ENCODE data around the gene FAM78A. TPM values are rescaled to one million over a fixed set of nuclear protein-coding genes. Genes with fewer than 3 reads are reported as not detected.

FAM78A gene
- 0.49 and 0.62 TPM in 2 replicates for total RNA-seq

DNA sequence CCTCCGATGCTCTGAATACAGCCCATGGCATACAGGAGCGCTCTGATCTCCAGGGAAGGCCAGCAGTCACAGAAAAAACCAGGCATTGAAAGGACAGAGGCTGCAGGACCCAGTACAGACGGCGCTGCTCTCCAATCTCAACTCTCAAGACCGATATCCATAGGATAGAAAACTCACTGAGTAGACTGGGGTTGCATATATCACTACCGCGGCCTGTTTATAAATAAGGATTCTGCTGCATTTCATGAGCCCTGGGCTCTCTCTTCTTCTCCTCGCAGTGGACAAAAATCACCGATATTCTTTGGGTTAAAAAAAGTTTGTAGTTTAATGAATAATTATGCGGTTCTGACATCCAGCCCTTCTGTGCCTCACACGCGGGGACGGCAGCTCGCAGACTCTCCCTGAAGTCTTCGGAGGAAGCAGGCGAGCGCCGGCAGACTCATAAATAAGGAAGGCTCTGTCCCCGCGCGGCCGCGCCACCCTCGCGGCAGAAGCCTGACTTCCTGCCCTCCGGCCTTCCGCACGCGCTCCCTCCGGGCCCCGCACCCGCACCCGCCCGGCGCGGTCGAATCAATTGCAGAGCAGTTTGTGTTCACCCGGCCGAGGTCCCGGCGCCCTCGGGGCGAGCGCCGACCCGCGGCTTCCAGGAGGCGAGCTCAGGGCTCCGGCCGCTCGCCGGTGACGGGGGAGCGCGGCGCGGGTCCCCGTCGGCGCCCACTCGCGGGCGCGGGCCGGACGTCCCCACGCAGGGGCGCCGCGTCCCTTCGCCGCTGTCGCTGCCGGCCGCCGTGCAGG lies at the start of gene FAM78A:
Gene FAM78A, minus strand, starts transcription at position 417 of the 795 bp plus-strand sequence. Its CDS starts 331 bp downstream, at position 86.

DNA sequence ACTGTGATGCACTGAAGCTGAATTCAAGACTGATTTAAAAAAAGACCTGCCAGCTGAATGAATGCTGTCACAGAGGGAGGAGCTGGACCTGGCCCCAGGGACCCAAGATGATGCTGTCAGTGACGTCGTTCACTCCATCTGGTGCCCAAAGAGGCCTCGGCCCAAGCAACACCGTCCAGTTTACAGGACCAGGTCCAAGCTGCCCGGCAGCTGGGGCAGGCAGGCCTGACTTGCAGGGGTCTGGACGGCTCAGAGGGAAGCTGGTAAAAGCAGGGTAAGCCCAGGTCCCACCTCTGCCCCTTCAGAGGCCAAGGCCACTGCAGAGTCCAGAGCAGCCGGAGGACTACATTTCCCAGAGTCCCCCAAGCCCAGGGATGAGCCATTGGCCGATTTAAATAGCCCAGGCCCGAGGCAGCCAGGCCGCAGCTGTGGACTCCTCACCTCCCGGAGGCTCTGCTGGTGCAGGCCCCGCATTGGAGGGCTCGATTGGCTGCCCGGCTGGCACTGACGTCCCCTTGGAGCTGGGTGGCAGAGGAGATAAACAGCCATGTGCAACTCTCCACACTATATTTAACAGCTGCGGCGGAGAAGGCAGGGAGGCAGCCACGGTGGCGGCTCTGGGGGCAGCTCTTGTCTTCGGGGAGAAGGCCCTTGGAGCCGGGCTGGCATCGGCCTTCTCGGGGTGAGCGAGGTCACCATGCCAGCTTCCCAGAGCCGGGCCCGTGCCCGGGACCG lies 13.2 kb upstream of the FAM78A start, which contains the start of gene PLPP7:
Gene PLPP7, plus strand, starts transcription at position 423 of the 735 bp plus-strand sequence. Its CDS starts 275 bp downstream, at position 698.

Other genes with a start within 250 kb of the FAM78A start
- 0.55 and 1.9 TPM in 2 replicates for gene AIF1L, start 180.0 kb downstream of the FAM78A start, total RNA-seq
- 15.3 and 26.9 TPM in 2 replicates for gene NUP214, start 150.9 kb downstream of the FAM78A start, total RNA-seq
- gene PLPP7, start 13.2 kb upstream of the FAM78A start, total RNA-seq = 0.08 and 0.23 TPM in 2 replicates
- gene PRRC2B, start 117.6 kb upstream of the FAM78A start, total RNA-seq = 54.3 and 75.0 TPM in 2 replicates
- 8.4 and 9.8 TPM in 2 replicates for gene POMT1, start 226.4 kb upstream of the FAM78A start, total RNA-seq